Caco-2 (cell line): ENCODE data around the gene CERK. TPM values are rescaled to one million over a fixed set of nuclear protein-coding genes. Genes with fewer than 3 reads are reported as not detected.

Experiments
- BruUV-seq: library from RNA; stranded (reverse); fragments of 400-500 nt; replicated peaks from 2 replicates; lab custom pipeline; 2021; lab: Mats Ljungman, UMichigan
- CTCF ChIA-PET: fragments of 300-600 bp; sonication (Branson Sonifier 250); formaldehyde crosslinking; loops from one replicate; lab custom pipeline; 2022; ENCODE audit warnings: antibody characterized with exemption; lab: Charles Lee
- POLR2A ChIA-PET: fragments of 300-600 bp; sonication (Branson Sonifier 250); formaldehyde crosslinking; loops from one replicate; lab custom pipeline; 2022; ENCODE audit warnings: antibody characterized with exemption; lab: Charles Lee
- DNase-seq, 2 experiments: peaks; one replicate each; pipeline versions ENCODE4 v3.0.0 to v3.0.0-alpha.2; 2020 to 2022
- H3K27me3 ChIP-seq: replicated peaks from 2 replicates; pipeline ENCODE4 v1.6.0; 2011; ENCODE audit warnings: low read length; ENCODE audit not compliant: control insufficient read depth, insufficient read depth
- H3K36me3 ChIP-seq: 2 replicates; pipeline ENCODE4 v1.5.1; 2011; ENCODE audit warnings: low read length; ENCODE audit not compliant: control insufficient read depth, insufficient read depth
- H3K4me1 ChIP-seq: fragments of 250-450 bp; sonication (Bioruptor Pico); 2 replicates; pipeline ENCODE4 v1.5.1; 2020; ENCODE audit warnings: mild to moderate bottlenecking
- H3K4me3 ChIP-seq: 2 replicates; pipeline ENCODE4 v1.5.1; 2011; ENCODE audit warnings: low read depth, mild to moderate bottlenecking, control low read depth, low read length
- H3K9me3 ChIP-seq: fragments of 250-450 bp; sonication (Bioruptor Pico); 2 replicates; pipeline ENCODE4 v1.5.1; 2020; ENCODE audit warnings: mild to moderate bottlenecking, moderate library complexity
- H3K27ac Mint-ChIP-seq: one replicate; pipeline ENCODE4 v1.8.0; 2022; ENCODE audit warnings: mixed read lengths; ENCODE audit not compliant: unreplicated experiment
- H3K27me3 Mint-ChIP-seq: one replicate; pipeline ENCODE4 v1.8.0; 2022; ENCODE audit warnings: mixed read lengths; ENCODE audit not compliant: insufficient read depth, unreplicated experiment
- H3K36me3 Mint-ChIP-seq: one replicate; pipeline ENCODE4 v1.8.0; 2022; ENCODE audit warnings: mild to moderate bottlenecking, mixed read lengths; ENCODE audit not compliant: insufficient read depth, unreplicated experiment
- H3K4me1 Mint-ChIP-seq: one replicate; pipeline ENCODE4 v1.8.0; 2022; ENCODE audit warnings: low read depth, mixed read lengths; ENCODE audit not compliant: unreplicated experiment
- H3K4me3 Mint-ChIP-seq: one replicate; pipeline ENCODE4 v1.8.0; 2022; ENCODE audit warnings: mild to moderate bottlenecking, moderate library complexity, mixed read lengths; ENCODE audit not compliant: unreplicated experiment
- H3K9me3 Mint-ChIP-seq: one replicate; pipeline ENCODE4 v1.8.0; 2022; ENCODE audit warnings: mixed read lengths; ENCODE audit not compliant: unreplicated experiment
- intact Hi-C: fragments of 100-400 bp; cut with micrococcal nuclease; formaldehyde crosslinking; loops from one replicate; pipeline ENCODE4 v1.10.0; 2022; ENCODE audit not compliant: unreplicated experiment
- total RNA-seq: library from RNA; stranded (reverse); gene quantifications from 2 replicates; pipeline ENCODE4 v1.2.3, GENCODE V29; 2022
- TF ChIP-seq, protein P1 (sequence below), 2 experiments: fragments of 200-600 bp in 1 of 2; IDR thresholded peaks; 1 replicate in 1 of 2; 2 replicates in 1 of 2; pipeline versions ENCODE4 v1.5.1 to v1.8.0; 2011 to 2022; ENCODE audit warnings: antibody characterized with exemption in 1 of 2, control low read depth in 1 of 2, inconsistent platforms in 1 of 2, low read depth in 1 of 2, low read length in 1 of 2, mild to moderate bottlenecking in 1 of 2, moderate library complexity in 1 of 2; ENCODE audit not compliant: insufficient read depth in 1 of 2, severe bottlenecking in 1 of 2, unreplicated experiment in 1 of 2

The CERK gene
- total RNA-seq, 1 experiment from 2014 or later = 35.0 TPM

DNA sequence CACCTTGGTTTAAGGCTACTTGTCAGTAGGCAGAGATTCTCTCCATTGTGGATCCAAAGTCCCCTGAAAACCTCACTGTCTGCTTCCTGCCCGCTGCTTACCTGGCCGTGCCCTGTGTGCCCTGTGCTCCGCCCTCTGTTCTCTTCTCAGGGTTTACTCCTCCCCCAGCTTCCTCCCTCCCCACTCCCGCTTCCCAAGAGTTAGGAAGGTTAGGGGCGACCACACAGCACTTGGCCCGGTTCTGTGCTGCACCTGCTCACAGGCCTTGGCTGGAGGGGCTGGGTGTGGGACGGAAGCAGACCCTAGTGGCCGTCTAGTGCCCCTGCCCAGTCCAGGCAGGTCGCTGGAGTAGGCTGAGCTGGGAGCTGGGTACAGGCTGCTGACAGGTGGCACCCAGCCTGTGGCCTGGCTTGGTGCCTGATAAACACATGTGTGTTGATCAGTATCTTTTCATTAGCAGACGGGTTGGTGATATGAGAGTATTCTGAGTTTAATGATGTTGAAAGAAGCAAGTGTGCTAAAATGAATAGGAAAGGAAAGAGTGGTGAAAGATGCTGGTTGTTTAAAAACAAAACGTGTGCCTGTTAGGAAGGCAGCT, 77.3 kb downstream of the CERK start:
- no TSS peak for BruUV-seq
- Histone ChIP-seq H3K9me3 (no peaks in the 10 kb centered on the region), H3K36me3 (no peaks in the 10 kb centered on the region), H3K4me1 (no peaks in the 10 kb centered on the region), H3K27me3 (no peaks in the 10 kb centered on the region), H3K4me3 (no peak overlapping the region)
- no peaks in the 10 kb centered on the region for H3K9me3 Mint-ChIP-seq
- H3K36me3 Mint-ChIP-seq = no peaks in the 10 kb centered on the region
- TF ChIP-seq, protein P1, sequence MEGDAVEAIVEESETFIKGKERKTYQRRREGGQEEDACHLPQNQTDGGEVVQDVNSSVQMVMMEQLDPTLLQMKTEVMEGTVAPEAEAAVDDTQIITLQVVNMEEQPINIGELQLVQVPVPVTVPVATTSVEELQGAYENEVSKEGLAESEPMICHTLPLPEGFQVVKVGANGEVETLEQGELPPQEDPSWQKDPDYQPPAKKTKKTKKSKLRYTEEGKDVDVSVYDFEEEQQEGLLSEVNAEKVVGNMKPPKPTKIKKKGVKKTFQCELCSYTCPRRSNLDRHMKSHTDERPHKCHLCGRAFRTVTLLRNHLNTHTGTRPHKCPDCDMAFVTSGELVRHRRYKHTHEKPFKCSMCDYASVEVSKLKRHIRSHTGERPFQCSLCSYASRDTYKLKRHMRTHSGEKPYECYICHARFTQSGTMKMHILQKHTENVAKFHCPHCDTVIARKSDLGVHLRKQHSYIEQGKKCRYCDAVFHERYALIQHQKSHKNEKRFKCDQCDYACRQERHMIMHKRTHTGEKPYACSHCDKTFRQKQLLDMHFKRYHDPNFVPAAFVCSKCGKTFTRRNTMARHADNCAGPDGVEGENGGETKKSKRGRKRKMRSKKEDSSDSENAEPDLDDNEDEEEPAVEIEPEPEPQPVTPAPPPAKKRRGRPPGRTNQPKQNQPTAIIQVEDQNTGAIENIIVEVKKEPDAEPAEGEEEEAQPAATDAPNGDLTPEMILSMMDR (IDR thresholded peaks at IDR 0.05; ENCODE audit: insufficient read depth in 1 of 2, low read depth in 1 of 2, low read length in 1 of 2, severe bottlenecking in 1 of 2, unreplicated experiment in 1 of 2) = no peak
- DNase-seq = no peak
- H3K4me1 Mint-ChIP-seq = no peaks in the 10 kb centered on the region
- ChIA-PET CTCF (no interaction called here), POLR2A (no interaction called here)
- no peak overlapping the region for H3K27ac Mint-ChIP-seq
- intact Hi-C loops = no loop called here
- no peak overlapping the region for H3K4me3 Mint-ChIP-seq
- H3K27me3 Mint-ChIP-seq = no peaks in the 10 kb centered on the region

DNA sequence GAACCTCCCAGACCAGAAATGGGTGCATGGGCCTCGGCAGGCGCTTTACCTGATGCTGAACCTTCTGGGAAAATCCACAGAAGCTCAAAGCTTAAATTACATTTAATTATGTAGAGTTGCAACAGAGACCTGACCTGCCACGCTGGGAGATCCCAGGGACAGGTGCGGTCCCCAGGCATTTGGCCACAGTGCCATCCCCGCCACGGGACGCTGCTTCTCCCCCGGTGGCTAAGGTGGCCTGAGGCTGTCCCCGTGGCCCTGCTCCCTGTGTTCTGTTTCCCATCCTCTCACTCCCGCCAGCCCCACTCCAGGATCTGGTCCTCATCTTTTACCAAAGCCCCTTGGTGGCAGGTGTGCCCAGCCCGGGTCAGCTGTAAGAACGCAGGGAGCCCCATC, 78.3 kb downstream of the CERK start:
- Histone ChIP-seq H3K4me3 (no peak overlapping the region), H3K36me3 (no peaks in the 10 kb centered on the region), H3K9me3 (no peaks in the 10 kb centered on the region), H3K4me1 (no peaks in the 10 kb centered on the region), H3K27me3 (no peaks in the 10 kb centered on the region)
- CTCF ChIA-PET = no interaction called here
- Mint-ChIP-seq H3K36me3 (no peaks in the 10 kb centered on the region), H3K9me3 (no peaks in the 10 kb centered on the region), H3K27me3 (no peaks in the 10 kb centered on the region), H3K4me1 (no peaks in the 10 kb centered on the region), H3K4me3 (no peak overlapping the region), H3K27ac (no peak overlapping the region)
- TF ChIP-seq, protein P1 (IDR thresholded peaks at IDR 0.05; ENCODE audit: insufficient read depth in 1 of 2, low read depth in 1 of 2, low read length in 1 of 2, severe bottlenecking in 1 of 2, unreplicated experiment in 1 of 2) = no peak
- intact Hi-C loops = no loop called here
- POLR2A ChIA-PET = no interaction called here
- no peak for DNase-seq
- BruUV-seq = no TSS peak

DNA sequence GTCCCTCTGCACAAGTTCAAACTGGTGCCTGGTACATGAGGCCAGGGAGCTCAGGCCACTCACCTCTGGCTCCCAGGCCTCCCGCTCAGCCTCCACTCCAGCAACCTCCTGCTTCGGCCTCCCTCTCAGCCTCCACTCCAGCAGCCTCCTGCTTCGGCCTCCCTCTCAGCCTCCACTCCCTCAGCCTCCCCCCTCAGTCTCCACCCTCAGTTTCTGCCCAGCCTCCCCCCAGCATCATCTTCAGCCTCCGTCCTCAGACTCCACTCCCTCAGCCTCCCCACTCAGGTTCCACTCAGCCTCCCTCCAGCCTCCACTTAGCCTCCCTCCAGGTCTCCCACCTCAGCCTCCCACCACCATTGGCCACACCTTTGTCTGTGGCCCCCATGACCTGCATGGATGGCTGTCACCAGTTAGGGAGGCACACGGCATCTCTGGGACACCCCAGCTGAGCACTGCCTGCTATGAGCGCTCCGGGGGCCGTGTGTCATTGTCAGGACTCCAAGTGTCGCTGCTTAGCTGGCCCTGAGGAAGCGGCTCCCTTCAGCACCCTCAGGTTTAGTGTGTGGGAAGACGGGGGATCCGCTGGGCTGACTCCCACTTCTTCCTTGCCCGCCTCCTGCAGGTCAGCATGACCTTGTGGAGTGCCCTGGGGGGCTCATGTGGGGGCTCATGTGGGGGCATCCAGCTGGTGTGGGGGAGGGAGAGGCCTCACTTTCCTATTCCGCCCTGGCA, 78.8 kb downstream of the CERK start:
- Histone ChIP-seq H3K4me3 (no peak overlapping the region), H3K4me1 (no peaks in the 10 kb centered on the region), H3K36me3 (no peaks in the 10 kb centered on the region), H3K9me3 (no peaks in the 10 kb centered on the region), H3K27me3 (no peaks in the 10 kb centered on the region)
- Mint-ChIP-seq H3K27ac (no peak overlapping the region), H3K27me3 (no peaks in the 10 kb centered on the region), H3K36me3 (no peaks in the 10 kb centered on the region), H3K9me3 (no peaks in the 10 kb centered on the region), H3K4me1 (no peaks in the 10 kb centered on the region), H3K4me3 (no peak overlapping the region)
- no peak for DNase-seq
- BruUV-seq = no TSS peak
- ChIA-PET POLR2A (no interaction called here), CTCF (no interaction called here)
- TF ChIP-seq, protein P1 (IDR thresholded peaks at IDR 0.05; ENCODE audit: insufficient read depth in 1 of 2, low read depth in 1 of 2, low read length in 1 of 2, severe bottlenecking in 1 of 2, unreplicated experiment in 1 of 2) = no peak
- intact Hi-C loops = no loop called here
